H1 (cell line): ENCODE results near the gene B9D2. TPM values are rescaled to one million over a fixed set of nuclear protein-coding genes. Genes with fewer than 3 reads are reported as not detected.

ENCODE experiments used
- POLR2A ChIP-seq, 2 experiments: IDR thresholded peaks; 1 replicate in 1 of 2; 2 replicates in 1 of 2; pipeline ENCODE4 v1.6.1; 2011; ENCODE audit warnings: low read depth in 2 of 2, low read length in 2 of 2, mild to moderate bottlenecking in 2 of 2; ENCODE audit errors: control extremely low read depth in 1 of 2
- ZNF274 ChIP-seq: IDR thresholded peaks from 2 replicates; pipeline ENCODE4 v1.7.0; 2012; ENCODE audit warnings: low read length, borderline replicate concordance; ENCODE audit errors: extremely low read depth
- polyA plus RNA-seq, 7 experiments: library from polyadenylated mRNA; depleted of rRNA in 3 of 7; stranded (reverse) in 5 of 7; unstranded in 2 of 7; fragments of >200 nt in 5 of 7; fragments of 200-250 nt in 2 of 7; gene quantifications; 1 replicate in 5 of 7; 2 replicates in 1 of 7; 4 replicates in 1 of 7; pipeline versions ENCODE4 v1.2.1 to v1.2.3, GENCODE V29; 2011 to 2013; ENCODE audit warnings: missing spikeins in 2 of 7, mixed read lengths in 2 of 7
- total RNA-seq: library from RNA; stranded (reverse); fragmentation: NEBNext Ultra II Directional; extraction: Animal tissue kit (Norgen Biotek cat#: 25700); gene quantifications from 2 replicates; pipeline ENCODE4 v1.2.1, GENCODE V29; 2021
- TF ChIP-seq, protein P1 (sequence below): fragments of 300-600 bp; sonication (generic); IDR thresholded peaks from 2 replicates; pipeline ENCODE4 v1.7.1; 2012; ENCODE audit warnings: low read length, moderate library complexity, mild to moderate bottlenecking, inconsistent platforms; ENCODE audit not compliant: insufficient replicate concordance

The B9D2 gene
- total and polyA plus RNA-seq, 2 of the 8 experiments (the other 6 are each of a cell fraction or from before 2014, with no cell fraction given), result 4.9 to 6.3 TPM

GRCh38 chr19:41309180-41310032 lies 54.5 kb downstream of the B9D2 start (continued):
- TF ChIP-seq, protein P1, sequence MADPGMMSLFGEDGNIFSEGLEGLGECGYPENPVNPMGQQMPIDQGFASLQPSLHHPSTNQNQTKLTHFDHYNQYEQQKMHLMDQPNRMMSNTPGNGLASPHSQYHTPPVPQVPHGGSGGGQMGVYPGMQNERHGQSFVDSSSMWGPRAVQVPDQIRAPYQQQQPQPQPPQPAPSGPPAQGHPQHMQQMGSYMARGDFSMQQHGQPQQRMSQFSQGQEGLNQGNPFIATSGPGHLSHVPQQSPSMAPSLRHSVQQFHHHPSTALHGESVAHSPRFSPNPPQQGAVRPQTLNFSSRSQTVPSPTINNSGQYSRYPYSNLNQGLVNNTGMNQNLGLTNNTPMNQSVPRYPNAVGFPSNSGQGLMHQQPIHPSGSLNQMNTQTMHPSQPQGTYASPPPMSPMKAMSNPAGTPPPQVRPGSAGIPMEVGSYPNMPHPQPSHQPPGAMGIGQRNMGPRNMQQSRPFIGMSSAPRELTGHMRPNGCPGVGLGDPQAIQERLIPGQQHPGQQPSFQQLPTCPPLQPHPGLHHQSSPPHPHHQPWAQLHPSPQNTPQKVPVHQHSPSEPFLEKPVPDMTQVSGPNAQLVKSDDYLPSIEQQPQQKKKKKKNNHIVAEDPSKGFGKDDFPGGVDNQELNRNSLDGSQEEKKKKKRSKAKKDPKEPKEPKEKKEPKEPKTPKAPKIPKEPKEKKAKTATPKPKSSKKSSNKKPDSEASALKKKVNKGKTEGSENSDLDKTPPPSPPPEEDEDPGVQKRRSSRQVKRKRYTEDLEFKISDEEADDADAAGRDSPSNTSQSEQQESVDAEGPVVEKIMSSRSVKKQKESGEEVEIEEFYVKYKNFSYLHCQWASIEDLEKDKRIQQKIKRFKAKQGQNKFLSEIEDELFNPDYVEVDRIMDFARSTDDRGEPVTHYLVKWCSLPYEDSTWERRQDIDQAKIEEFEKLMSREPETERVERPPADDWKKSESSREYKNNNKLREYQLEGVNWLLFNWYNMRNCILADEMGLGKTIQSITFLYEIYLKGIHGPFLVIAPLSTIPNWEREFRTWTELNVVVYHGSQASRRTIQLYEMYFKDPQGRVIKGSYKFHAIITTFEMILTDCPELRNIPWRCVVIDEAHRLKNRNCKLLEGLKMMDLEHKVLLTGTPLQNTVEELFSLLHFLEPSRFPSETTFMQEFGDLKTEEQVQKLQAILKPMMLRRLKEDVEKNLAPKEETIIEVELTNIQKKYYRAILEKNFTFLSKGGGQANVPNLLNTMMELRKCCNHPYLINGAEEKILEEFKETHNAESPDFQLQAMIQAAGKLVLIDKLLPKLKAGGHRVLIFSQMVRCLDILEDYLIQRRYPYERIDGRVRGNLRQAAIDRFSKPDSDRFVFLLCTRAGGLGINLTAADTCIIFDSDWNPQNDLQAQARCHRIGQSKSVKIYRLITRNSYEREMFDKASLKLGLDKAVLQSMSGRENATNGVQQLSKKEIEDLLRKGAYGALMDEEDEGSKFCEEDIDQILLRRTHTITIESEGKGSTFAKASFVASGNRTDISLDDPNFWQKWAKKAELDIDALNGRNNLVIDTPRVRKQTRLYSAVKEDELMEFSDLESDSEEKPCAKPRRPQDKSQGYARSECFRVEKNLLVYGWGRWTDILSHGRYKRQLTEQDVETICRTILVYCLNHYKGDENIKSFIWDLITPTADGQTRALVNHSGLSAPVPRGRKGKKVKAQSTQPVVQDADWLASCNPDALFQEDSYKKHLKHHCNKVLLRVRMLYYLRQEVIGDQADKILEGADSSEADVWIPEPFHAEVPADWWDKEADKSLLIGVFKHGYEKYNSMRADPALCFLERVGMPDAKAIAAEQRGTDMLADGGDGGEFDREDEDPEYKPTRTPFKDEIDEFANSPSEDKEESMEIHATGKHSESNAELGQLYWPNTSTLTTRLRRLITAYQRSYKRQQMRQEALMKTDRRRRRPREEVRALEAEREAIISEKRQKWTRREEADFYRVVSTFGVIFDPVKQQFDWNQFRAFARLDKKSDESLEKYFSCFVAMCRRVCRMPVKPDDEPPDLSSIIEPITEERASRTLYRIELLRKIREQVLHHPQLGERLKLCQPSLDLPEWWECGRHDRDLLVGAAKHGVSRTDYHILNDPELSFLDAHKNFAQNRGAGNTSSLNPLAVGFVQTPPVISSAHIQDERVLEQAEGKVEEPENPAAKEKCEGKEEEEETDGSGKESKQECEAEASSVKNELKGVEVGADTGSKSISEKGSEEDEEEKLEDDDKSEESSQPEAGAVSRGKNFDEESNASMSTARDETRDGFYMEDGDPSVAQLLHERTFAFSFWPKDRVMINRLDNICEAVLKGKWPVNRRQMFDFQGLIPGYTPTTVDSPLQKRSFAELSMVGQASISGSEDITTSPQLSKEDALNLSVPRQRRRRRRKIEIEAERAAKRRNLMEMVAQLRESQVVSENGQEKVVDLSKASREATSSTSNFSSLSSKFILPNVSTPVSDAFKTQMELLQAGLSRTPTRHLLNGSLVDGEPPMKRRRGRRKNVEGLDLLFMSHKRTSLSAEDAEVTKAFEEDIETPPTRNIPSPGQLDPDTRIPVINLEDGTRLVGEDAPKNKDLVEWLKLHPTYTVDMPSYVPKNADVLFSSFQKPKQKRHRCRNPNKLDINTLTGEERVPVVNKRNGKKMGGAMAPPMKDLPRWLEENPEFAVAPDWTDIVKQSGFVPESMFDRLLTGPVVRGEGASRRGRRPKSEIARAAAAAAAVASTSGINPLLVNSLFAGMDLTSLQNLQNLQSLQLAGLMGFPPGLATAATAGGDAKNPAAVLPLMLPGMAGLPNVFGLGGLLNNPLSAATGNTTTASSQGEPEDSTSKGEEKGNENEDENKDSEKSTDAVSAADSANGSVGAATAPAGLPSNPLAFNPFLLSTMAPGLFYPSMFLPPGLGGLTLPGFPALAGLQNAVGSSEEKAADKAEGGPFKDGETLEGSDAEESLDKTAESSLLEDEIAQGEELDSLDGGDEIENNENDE, result no peak
- no peak for TF ChIP-seq ZNF274
- TF ChIP-seq POLR2A (IDR thresholded peaks at IDR 0.05; ENCODE audit: control extremely low read depth in 1 of 2, low read depth in 2 of 2, low read length in 2 of 2), result peak in 1 of 2 experiments; percentile 33; a peak in 2 of 3 replicates
